GM06990 (cell line): ENCODE measurements around the gene CCNA2.

Experiments
- DNase-seq: peaks from one replicate; pipeline ENCODE4 v3.0.0-alpha.2; 2011; ENCODE audit not compliant: insufficient read length; ENCODE audit errors: extremely low read depth
- H3K27me3 ChIP-seq: replicated peaks from 2 replicates; pipeline ENCODE4 v1.6.0; 2011; ENCODE audit warnings: low read length; ENCODE audit not compliant: control insufficient read depth, insufficient read depth
- H3K36me3 ChIP-seq: 2 replicates; pipeline ENCODE4 v1.5.1; 2011; ENCODE audit warnings: low read length; ENCODE audit not compliant: control insufficient read depth, insufficient read depth
- H3K4me3 ChIP-seq: replicated peaks from 2 replicates; pipeline ENCODE4 v1.5.1; 2011; ENCODE audit warnings: low read depth, mild to moderate bottlenecking, control low read depth, low read length
- TF ChIP-seq, protein P1 (sequence below): IDR thresholded peaks from 2 replicates; pipeline ENCODE4 v1.5.1; 2011; ENCODE audit warnings: low read length, control low read depth, mild to moderate bottlenecking, inconsistent platforms; ENCODE audit not compliant: insufficient read depth, poor library complexity, severe bottlenecking

CCNA2 gene

GRCh38 chr4:121824950-121825349 is 1.3 kb upstream of the CCNA2 start:
- TF ChIP-seq, protein P1, sequence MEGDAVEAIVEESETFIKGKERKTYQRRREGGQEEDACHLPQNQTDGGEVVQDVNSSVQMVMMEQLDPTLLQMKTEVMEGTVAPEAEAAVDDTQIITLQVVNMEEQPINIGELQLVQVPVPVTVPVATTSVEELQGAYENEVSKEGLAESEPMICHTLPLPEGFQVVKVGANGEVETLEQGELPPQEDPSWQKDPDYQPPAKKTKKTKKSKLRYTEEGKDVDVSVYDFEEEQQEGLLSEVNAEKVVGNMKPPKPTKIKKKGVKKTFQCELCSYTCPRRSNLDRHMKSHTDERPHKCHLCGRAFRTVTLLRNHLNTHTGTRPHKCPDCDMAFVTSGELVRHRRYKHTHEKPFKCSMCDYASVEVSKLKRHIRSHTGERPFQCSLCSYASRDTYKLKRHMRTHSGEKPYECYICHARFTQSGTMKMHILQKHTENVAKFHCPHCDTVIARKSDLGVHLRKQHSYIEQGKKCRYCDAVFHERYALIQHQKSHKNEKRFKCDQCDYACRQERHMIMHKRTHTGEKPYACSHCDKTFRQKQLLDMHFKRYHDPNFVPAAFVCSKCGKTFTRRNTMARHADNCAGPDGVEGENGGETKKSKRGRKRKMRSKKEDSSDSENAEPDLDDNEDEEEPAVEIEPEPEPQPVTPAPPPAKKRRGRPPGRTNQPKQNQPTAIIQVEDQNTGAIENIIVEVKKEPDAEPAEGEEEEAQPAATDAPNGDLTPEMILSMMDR = no peak

GRCh38 chr4:121824171-121824527 is 466 bp upstream of the CCNA2 start:
- peak overlapping the region; percentile 85 for H3K4me3 ChIP-seq
- no peak for DNase-seq
- H3K36me3 ChIP-seq = no peaks in the 10 kb centered on the region; the same call in 1 of the 2 replicates
- no peaks in the 10 kb centered on the region for H3K27me3 ChIP-seq
- TF ChIP-seq, protein P1 = no peak

More at GRCh38 chr4:121824950-121825349, 1.3 kb upstream of the CCNA2 start:
- no peak for DNase-seq
- Histone ChIP-seq H3K27me3 (no peaks in the 10 kb centered on the region), H3K4me3 (no peak overlapping the region), H3K36me3 (no peaks in the 10 kb centered on the region; the same call in 1 of the 2 replicates)

GRCh38 chr4:121822796-121823504 is 733 bp downstream of the CCNA2 start:
- Histone ChIP-seq H3K36me3 (no peaks in the 10 kb centered on the region; the same call in none of the 2 replicates), H3K27me3 (no peaks in the 10 kb centered on the region), H3K4me3 (peak overlapping the region; percentile 85)
- no peak for DNase-seq
- TF ChIP-seq, protein P1 = peak; percentile 20

DNA sequence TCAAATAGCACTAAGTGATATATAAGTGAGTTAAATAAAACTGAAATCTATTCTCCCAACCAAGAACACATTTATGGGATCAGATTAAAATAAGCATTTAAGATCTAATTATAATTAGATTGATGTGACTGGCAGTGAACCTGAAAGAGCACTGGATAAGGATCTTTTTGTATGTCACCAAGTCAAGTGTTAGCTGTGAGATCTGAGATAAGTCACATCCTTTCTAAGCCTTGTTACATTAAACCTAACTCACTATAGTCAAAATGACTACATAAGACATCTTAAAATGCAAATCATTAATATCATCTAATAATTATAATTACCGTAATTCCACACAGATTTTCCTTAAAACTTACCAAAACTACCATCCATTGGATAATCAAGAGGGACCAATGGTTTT is 1.6 kb downstream of the CCNA2 start:
- Histone ChIP-seq H3K36me3 (peaks cover 2% of the 10 kb centered on the region), H3K4me3 (peak overlapping the region; percentile 85), H3K27me3 (no peaks in the 10 kb centered on the region)
- no peak for DNase-seq
- TF ChIP-seq, protein P1 = no peak

GRCh38 chr4:121819216-121819965 is 4.3 kb downstream of the CCNA2 start:
- TF ChIP-seq, protein P1 = no peak
- Histone ChIP-seq H3K4me3 (no peak overlapping the region), H3K36me3 (peaks cover 3% of the 10 kb centered on the region), H3K27me3 (no peaks in the 10 kb centered on the region)
- no peak for DNase-seq
